ENCODE results near the gene MEGF8.

MEGF8 gene

GRCh38 chr19:42325308-42325895 lies at the start of gene MEGF8:
Gene MEGF8, plus strand, starts transcription at chr19:42325635. Its CDS starts 609 bp downstream, at chr19:42326244.
- DNase-seq (ENCODE audit: low read depth in 2 of 2): peak; percentile 96 to 97

GRCh38 chr19:42276284-42276683 lies 49.2 kb upstream of the MEGF8 start:
- no peak for DNase-seq (ENCODE audit: low read depth in 2 of 2)

DNA sequence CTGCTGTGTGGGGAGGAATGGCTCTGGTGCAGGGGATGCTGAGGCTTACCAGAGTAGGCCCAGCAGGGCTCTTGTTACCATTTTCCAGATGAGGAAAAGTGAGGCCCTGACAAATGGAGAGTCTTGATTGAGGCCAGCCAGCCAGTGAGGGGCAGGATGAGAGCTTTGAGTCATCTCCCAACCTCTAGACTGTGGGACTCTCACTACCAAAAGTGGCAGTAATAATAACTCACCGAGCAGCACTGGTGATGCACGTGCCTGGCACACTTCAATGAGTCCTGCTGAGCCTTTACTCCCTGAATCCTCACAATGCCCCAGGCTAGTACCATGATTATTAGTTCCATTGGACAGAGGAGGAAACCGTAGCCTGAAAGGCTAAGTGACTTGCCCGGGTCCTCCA lies 48.6 kb upstream of the MEGF8 start:
- no peak for DNase-seq (ENCODE audit: low read depth in 2 of 2)

GRCh38 chr19:42277821-42278451 lies 47.5 kb upstream of the MEGF8 start:
- no peak for DNase-seq (ENCODE audit: low read depth in 2 of 2)

DNA sequence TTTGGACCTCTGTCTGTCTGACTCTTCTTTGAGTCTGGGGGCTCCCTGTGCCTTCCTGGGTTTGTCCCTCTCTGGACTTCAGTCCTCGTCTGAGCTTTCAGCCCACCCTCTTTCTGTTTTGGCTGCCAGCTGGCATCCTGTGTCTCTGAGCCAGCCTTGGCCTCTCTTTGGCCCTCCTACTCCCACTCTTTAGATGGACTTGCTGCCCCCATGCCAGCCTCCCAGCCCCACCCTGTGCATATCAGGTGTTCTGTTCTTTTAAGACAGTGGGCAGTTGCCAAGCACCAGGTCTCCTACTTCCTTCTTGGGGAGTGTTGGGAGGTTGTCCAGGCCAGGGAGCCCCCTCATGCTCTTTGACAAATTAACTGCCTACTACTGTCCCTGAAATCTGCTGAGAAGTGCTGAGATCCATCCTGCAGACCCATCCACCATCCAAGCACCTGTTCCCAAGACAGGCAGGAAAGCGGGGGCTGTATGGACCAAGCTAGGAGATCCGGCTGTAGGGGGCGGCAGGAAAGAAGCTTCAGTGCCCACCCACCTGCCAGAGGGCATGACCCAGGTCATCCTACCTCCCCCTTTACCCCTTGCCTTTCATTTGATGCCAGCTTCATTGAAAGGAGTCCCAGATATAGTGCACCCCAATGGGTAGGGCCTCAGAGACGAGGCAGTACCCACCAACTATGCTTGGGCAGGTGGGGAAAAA lies 46.8 kb upstream of the MEGF8 start:
- no peak for DNase-seq (ENCODE audit: low read depth in 2 of 2)

DNA sequence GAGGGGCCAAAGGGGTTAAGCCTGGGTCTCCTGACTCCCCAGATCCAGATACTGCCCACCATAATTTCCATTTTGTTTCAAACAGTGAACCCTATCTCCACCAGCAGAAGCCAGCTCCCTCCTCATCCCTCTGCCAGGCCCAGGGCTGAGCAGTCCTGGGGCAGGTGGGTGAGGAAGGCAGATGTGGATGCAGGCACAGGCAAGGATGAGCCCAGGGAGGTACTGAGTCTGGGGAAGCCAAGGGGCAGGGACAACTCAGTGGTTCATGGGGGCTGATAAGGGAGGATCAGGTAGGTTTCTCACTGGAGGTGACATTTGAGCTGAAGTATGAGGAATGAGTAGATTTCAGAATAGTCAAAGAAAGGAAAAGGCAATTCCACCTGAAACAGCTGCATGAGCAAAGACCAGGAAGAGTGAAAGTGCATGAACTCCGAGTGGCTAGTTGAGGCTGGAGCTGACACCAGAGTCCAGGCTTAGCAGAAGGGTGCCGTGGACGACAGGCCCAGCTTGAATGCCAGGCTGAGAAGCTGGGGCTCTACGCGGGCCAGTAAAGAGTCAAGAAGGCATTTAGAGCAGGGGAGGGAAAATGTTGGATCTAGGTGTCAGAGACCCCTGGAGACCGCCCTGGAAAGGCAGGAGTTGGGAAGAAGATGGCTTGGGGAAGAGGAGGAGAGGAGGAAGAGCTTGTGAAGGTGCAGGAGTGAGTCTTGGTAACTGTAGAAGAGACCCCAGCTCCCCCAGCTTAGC lies 46.1 kb upstream of the MEGF8 start:
- no peak for DNase-seq (ENCODE audit: low read depth in 2 of 2)

GRCh38 chr19:42279902-42280814 lies 45.3 kb upstream of the MEGF8 start:
- peak; percentile 85 to 89 for DNase-seq (ENCODE audit: low read depth in 2 of 2)

GRCh38 chr19:42280815-42281145 lies 44.7 kb upstream of the MEGF8 start:
- no peak for DNase-seq (ENCODE audit: low read depth in 2 of 2)

DNA sequence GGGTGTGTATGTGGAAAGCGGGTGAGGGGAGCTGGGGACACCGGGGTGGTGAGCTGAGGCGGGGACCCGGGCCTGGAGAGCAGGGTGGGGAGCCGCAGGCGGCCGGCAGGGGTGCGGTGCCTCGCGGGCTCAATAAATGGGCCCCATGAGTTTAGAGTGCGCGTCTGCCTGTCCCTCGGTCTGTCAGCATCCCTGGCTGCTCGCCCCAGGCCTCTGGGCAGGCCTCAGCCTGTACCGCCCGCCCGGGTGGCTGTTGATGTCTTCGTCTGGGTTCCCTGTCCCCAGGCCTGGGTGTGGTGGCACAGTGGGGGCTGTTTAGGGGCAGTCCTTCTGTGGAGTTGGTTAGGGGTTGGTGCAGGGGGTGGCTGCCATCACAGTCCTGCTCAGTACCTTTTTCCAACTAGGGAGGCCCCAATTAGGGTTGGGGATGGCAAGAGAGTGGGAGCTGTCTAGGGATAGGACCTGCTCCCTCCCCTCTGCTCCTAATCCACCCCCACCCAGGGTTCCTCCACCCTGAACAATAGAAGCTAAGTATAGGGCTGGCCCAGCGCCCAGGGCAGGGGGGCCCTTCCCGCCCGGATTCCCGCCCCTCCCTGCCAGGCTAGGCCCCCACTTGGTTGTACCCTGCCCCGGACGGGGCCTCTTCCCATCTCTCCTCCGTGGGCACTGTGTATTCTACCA lies 44.1 kb upstream of the MEGF8 start:
- DNase-seq (ENCODE audit: low read depth in 2 of 2): no peak

DNA sequence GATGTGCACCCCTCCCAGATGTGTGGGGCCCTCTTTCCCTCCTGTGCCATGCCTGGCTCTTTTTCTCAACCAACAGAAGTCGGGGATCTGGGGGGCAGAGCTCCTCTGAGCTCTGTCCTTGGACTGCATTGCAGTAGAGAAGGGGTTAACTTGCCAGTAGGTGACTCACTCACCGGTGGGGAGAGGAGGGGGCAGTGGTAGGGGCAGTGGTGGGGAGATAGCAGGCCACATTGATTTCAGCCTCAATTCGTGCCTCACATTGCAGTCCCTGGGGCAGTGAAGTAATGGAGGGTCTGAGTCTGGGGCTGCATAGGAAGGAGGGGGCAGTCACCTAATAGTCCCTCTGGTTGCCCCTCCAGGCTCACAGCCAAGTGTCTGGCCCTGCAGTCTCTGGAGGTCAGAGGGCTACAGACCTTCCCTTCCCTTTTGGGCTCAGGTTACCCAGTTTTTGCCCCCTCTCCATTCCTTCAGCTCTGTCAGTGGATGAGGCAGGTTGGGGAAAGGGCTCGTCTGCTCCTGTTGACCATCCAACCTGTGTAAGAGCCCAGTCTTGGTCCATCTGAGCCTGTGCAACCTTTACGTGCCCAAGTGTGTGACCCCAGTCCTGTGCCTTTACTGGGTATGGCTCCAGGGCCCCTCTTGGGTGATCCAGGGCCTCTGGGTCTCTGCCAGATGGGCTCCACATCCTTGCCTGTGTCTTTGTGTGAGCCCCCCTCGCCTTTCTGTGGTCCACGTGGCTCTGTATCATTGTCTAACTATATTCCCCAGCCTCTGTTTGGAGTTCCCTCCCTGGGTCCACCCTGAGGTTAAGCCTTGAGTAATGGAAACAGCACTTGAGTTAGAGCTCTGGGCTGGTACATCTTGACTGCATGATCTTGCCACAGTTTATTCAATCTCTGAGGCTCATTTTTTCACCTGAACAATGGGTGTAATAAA lies 43.3 kb upstream of the MEGF8 start:
- no peak for DNase-seq (ENCODE audit: low read depth in 2 of 2)

DNA sequence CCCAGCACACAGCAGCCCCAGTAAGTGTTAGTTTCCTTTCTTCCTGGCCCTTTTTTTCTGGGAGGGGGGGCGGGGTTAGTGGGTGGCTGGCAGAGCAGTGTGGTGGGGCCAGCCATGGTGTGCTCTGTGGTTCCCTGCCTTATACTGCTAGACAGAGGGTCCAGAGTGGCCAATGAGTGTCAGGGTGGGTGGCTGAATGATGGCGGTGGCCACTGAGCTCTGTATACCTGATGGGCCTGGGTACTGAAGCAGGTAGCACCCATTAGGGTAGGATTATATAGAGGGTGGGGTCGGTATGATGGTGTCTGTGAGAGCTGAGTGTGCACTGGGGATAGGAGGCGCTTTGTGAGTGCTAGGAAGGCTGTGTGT lies 42.6 kb upstream of the MEGF8 start:
- no peak for DNase-seq (ENCODE audit: low read depth in 2 of 2)

GRCh38 chr19:42283188-42284065 lies 42.0 kb upstream of the MEGF8 start:
- DNase-seq (ENCODE audit: low read depth in 2 of 2): peak; percentile 94 to 95

DNA sequence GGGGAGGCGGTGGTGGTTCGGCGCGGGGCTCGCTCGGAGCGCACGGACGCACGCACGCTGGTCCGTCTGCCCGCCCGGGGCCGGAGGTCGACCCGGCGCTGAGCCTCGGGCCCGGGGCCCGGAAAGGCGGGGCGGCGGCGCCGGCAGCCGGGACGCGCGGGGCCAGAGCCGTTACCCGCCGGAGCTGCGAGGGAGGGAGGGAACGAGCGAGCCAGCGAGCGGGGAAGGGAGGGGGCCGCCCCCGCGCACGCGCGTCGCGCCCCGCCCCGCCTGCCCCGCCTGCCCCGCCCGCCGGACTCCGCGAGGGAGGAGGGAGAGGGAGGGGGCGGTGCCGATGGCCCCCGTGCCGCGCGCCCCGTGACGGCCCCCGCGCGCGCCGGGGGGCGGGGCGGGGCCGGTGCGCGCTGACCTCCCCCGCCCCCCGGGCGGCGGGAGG lies 41.4 kb upstream of the MEGF8 start:
- DNase-seq (ENCODE audit: low read depth in 2 of 2): peak; percentile 63 to 79

DNA sequence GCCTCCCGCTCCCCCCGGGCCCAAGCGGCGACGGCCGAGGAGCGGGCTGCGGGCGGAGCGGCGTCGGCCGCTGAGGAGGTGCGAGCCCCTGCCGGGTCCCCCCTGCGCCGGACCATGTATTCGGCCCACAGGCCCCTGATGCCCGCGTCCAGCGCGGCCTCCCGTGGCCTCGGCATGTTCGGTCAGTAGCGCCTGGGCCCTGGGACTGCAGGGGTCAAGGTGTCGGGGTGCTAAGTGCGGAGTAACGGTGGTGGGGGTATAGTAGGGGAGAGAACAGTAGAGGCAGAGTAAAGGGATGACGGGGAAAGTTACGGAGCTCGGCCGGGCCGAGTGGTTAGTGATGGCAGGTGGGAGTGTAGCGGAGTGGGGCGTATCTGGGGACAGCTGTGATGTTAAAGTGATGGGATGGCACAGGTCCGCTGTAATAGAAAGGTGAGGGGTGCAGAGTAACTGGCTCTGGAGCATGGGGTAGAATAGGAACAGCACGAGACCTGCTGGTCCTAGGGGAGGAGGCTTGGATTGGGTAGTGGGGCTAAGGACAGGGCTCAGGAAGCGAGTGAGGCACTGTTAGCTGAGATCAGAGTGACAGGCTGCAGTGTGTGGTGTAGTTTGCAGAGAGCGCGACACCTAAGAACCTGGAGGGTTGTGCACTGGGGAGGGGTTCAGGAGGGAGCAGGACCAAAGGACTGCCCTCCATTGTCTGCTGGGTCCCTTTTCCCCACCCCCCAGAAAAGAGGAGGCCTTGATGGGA lies 40.7 kb upstream of the MEGF8 start:
- no peak for DNase-seq (ENCODE audit: low read depth in 2 of 2)

DNA sequence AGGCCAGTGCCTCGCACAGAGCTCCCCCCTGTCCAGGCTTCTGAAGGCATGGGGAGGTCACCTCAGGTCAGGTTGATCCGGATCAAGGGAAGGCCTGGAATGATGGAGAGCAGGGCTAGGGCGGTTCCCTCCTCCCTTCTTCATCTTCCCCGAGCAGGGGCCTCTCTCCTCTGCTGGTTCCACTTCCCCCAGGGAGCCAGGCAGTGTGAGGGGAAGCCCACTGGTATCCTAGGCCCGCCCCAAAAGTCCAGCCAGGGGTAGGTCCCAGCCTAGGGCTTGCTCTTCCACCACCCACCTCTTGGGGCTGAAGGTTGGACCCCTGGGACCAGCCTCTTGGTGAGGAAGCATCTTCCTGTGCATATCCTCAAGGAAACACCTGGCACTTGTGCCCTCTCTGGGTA lies 39.9 kb upstream of the MEGF8 start:
- no peak for DNase-seq (ENCODE audit: low read depth in 2 of 2)

DNA sequence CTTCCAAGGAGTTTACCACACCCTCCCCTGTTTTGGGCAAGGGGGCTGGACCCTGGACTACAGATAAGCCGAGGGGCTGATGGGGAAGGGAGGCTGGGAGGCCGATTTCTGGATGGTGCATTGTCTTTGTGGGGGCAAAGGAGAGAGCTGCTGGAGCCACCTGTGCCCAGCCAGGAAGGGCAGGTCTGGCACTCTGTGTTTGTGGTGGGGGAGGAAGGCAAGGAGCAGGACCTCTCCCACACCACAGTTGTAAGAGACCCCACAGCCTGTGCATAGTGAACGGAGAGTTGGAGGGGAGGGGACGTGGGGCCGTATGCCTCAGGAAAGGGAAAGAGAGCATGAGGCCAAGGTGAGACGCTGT lies 39.5 kb upstream of the MEGF8 start:
- DNase-seq (ENCODE audit: low read depth in 2 of 2): no peak

- no peak for DNase-seq (ENCODE audit: low read depth in 2 of 2)
Measured at GRCh38 chr19:42286349-42287016, 39.0 kb upstream of the MEGF8 start.

All from stimulated activated CD8-positive, alpha-beta memory T cell treated with anti-CD3 and anti-CD28 coated beads, Interleukin-15, amount 100 ng/mL, for 48 hours (primary cell).